LoVo (cell line): ENCODE results near the gene GAB1.
A peak's percentile ranks its signal among the peaks of the same experiment; 100 is the strongest.

ENCODE experiments used
- DNase-seq: peaks from one replicate; pipeline ENCODE4 v3.0.0-alpha.2; 2016; ENCODE audit warnings: low spot score

Gene GAB1

GRCh38 chr4:143489106-143489505 lies 152.4 kb downstream of the GAB1 start:
- no peak for DNase-seq

- DNase-seq: no peak
Measured at GRCh38 chr4:143498021-143498420, 161.3 kb downstream of the GAB1 start.

GRCh38 chr4:143502231-143502630 lies 165.6 kb downstream of the GAB1 start:
- DNase-seq: no peak

GRCh38 chr4:143506031-143506430 lies 169.4 kb downstream of the GAB1 start:
- no peak for DNase-seq

GRCh38 chr4:143511906-143512305 lies 175.2 kb downstream of the GAB1 start:
- no peak for DNase-seq

GRCh38 chr4:143512978-143513313 lies 176.3 kb downstream of the GAB1 start:
- no peak for DNase-seq

- DNase-seq: peak; percentile 100
Measured at GRCh38 chr4:143513314-143514168, 176.9 kb downstream of the GAB1 start, which contains the start of gene SMARCA5. Gene SMARCA5, plus strand, starts transcription at chr4:143513702. Its CDS starts 223 bp downstream, at chr4:143513925.

GRCh38 chr4:143514169-143514495 lies 177.5 kb downstream of the GAB1 start:
- DNase-seq: no peak

- DNase-seq: peak; percentile 31
Measured at GRCh38 chr4:143514497-143514896, 177.8 kb downstream of the GAB1 start.

GRCh38 chr4:143514901-143515300 lies 178.2 kb downstream of the GAB1 start:
- DNase-seq: no peak

- no peak for DNase-seq
Measured at GRCh38 chr4:143515905-143516304, 179.2 kb downstream of the GAB1 start.

- DNase-seq: no peak
Measured at GRCh38 chr4:143517764-143518163, 181.1 kb downstream of the GAB1 start.
